ENCODE data around the gene TRAF3IP1.

The TRAF3IP1 gene

DNA sequence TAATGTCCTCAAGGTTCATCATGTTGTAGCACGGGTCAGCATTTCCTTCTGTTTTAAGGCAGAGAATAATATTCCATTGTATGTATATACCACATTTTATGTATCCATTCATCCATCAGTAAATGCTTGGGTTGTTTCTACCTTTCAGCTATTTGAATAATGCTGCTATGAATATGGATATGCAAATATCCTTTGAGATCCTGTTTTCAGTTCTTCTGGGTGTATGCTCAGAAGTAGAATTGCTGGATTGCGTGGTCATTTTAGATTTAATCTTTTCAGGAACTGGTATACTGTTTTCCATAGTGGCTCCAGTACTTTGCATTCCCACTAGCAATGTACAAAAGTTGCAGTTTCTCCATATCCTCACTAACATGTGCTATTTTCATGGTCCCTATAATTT lies 93.0 kb downstream of the TRAF3IP1 start:
- TF ChIP-seq, protein P1, sequence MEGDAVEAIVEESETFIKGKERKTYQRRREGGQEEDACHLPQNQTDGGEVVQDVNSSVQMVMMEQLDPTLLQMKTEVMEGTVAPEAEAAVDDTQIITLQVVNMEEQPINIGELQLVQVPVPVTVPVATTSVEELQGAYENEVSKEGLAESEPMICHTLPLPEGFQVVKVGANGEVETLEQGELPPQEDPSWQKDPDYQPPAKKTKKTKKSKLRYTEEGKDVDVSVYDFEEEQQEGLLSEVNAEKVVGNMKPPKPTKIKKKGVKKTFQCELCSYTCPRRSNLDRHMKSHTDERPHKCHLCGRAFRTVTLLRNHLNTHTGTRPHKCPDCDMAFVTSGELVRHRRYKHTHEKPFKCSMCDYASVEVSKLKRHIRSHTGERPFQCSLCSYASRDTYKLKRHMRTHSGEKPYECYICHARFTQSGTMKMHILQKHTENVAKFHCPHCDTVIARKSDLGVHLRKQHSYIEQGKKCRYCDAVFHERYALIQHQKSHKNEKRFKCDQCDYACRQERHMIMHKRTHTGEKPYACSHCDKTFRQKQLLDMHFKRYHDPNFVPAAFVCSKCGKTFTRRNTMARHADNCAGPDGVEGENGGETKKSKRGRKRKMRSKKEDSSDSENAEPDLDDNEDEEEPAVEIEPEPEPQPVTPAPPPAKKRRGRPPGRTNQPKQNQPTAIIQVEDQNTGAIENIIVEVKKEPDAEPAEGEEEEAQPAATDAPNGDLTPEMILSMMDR (IDR thresholded peaks at IDR 0.05; ENCODE audit: low read depth, low read length): no peak
- H3K4me3 ChIP-seq (ENCODE audit: low read depth, low read length): no peak overlapping the region

DNA sequence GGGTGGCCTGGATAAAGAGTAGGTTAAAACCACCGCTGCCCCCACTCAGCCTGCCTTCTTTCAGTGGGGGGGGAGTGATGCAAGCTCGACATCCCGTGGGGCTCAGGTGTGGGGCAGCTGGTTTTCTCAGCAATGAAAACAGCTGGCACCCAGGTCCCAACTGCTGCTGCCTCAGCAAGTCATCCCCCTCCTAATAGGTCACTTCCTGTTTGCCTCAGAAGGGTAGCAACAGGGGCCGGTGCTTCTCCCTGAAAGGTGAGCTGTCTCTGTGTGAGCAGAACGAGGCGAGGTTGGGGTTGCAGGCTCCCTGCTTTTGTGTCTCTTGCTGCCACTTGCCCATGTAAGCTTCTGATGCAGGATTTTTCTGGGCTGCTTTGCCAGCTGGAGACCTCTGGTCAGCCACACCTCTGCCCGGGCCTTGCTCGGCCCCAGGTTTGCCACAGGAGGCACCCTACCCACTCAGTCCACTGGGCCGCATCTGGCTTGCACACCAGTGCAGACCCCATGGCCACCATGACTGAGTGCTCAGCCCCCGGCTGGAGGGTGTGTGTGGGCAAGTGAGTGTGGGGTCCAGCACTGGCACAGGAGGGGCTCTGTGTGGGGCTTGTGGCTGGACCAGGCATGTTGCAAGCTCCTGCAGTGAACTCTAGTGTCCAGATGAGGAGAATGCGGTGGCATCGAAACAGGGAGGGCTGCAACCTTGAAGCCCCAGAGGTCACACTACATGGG lies 94.9 kb downstream of the TRAF3IP1 start:
- no peak overlapping the region for H3K4me3 ChIP-seq (ENCODE audit: low read depth, low read length)
- TF ChIP-seq, protein P1 (IDR thresholded peaks at IDR 0.05; ENCODE audit: low read depth, low read length): no peak

DNA sequence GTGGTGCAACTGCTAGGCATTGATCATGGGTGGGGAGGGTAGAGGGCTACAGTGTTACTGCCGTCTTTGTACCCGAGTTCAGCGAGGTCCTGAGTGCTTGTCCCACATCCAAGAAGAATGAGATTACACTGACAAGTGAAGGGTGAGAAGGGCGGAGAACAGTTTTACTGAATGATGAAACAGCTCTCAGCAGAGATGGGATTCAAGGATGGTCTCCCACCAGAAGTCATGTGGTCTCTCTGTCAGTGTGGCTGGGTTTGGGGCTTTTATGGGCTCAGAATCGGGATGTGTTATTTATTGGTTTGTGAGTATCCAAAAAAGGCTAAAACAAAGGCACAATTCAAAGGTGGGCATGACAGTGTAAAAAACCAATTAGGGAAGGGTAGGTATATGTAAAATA lies 95.6 kb downstream of the TRAF3IP1 start:
- no peak overlapping the region for H3K4me3 ChIP-seq (ENCODE audit: low read depth, low read length)
- TF ChIP-seq, protein P1 (IDR thresholded peaks at IDR 0.05; ENCODE audit: low read depth, low read length): no peak

DNA sequence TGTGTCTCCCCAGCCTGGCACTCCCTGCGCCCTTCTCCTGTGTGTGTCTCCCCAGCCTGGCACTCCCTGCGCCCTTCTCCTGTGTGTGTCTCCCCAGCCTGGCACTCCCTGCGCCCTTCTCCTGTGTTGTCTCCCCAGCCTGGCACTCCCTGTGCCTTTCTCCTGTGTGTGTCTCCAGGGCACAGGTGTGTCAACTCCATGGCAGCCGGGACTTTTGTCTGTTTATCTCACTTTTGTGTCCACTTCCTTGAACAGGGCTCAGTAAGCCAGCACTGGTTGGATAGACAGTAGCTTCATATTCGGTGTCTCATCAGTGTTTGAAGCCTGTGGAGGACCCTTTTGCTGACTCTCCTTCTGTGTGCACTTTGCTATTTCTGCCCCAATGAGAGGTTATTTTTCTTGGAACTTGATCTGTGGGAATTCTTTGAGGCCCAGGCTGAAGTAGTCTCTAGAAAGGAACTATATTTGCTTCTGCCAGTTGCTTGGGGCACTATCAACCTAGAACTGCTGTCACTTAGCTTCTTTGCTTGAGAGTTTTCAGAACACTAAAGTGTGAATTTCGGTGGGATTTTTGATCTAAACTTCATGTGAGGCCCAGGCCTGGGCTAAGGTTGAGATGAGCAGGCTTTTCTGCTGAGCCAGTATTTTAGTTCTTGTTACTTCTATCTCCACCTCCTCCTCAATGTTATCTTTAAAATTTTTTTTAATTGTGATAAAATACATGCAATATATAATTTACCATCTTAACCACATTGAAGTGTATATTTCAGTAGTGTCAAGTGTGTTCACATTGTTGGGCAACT lies 98.1 kb downstream of the TRAF3IP1 start:
- TF ChIP-seq, protein P1 (IDR thresholded peaks at IDR 0.05; ENCODE audit: low read depth, low read length): no peak

DNA sequence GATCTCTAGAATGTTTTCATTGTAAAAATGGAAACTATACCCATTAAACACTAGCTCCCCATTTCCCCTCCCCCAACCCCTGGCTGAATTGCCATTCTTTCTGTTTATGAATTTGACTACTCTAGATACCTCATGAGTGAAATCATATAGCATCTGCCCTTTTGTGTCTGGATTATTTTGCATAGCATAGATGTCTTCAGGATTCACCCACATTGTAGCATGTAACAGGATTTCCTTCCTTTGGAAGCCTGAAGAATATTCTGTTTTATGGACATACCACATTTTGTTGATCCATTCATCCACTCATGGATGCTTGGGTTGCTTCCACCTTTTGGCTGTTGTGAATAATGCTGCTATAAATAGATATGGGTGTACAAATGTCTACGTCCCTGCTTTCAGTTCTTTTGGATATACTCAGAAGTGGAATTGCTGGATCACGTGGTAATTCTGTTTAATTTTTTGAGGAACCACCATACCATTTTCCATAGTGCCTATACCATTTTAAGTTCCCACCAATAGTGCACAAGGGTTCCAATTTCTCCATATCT lies 98.8 kb downstream of the TRAF3IP1 start:
- no peak overlapping the region for H3K4me3 ChIP-seq (ENCODE audit: low read depth, low read length)
- TF ChIP-seq, protein P1 (IDR thresholded peaks at IDR 0.05; ENCODE audit: low read depth, low read length): no peak

More for the DNA sequence above, 98.1 kb downstream of the TRAF3IP1 start:
- no peak overlapping the region for H3K4me3 ChIP-seq (ENCODE audit: low read depth, low read length)

DNA sequence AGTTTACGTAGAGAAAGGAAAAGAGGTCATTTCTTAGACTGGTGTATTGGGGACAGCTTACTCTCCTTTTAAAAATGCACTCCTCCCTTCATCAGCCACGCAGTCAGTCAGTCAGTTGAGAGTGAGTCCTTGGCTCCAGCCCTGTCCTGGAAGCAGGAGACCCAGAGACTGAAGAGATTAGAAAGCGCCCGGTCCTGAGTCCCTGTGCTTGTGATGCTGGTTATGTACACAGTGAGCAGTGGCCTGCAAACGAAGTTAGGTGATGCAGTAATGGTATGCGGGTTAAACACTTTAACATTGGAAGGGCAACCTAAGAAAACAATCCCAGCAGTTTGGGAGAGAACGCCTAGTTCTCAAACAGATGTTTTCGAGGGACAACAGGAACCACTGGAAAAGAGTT lies 100.1 kb downstream of the TRAF3IP1 start:
- TF ChIP-seq, protein P1 (IDR thresholded peaks at IDR 0.05; ENCODE audit: low read depth, low read length): no peak

More for the DNA sequence above, 100.1 kb downstream of the TRAF3IP1 start:
- no peak overlapping the region for H3K4me3 ChIP-seq (ENCODE audit: low read depth, low read length)
